ENCODE measurements around the gene SMOC1. TPM values are rescaled to one million over a fixed set of nuclear protein-coding genes. Genes with fewer than 3 reads are reported as not detected.

SMOC1 gene
- total RNA-seq, 1 donor from 2014 or later: 0.49 TPM

DNA sequence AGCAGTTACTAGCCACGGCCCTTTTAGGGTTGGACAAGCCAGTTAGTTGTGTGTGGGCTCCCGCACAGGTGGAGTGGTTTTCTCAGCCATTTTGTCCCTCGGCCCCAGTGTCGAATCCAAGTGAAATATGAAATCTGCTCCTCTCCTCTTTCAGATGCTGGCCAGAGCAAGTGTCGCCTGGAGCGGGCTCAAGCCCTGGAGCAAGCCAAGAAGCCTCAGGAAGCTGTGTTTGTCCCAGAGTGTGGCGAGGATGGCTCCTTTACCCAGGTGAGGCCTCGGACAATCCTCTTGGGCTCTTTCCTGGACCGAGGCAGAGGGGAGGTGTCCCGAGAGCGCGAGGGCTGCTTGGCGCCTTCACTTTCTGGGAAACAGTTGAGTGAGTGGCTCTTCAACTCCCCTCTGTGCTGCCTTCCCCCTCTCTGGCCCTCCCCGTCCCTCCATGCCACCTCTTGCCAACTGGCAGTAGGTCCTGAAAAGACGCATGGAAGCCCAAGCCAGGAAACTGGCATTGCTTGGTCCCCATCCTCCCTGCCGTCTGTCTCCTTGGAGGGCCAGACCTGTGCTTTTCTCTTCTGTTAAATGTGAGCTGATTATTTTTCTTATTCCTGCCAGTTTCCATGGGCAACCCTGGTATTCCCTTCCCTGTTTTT is 74.2 kb downstream of the SMOC1 start:
- peaks cover 2% of the 10 kb centered on the region for H3K27me3 Mint-ChIP-seq (ENCODE audit: unreplicated experiment)
- no peak overlapping the region for H3K4me3 Mint-ChIP-seq (ENCODE audit: unreplicated experiment)
- no peak overlapping the region for H3K27ac Mint-ChIP-seq (ENCODE audit: unreplicated experiment)
- no peak for DNase-seq
- TF ChIP-seq CTCF (IDR thresholded peaks at IDR 0.05; ENCODE audit: partially characterized antibody, unreplicated experiment): no peak
- H3K36me3 Mint-ChIP-seq (ENCODE audit: unreplicated experiment): no peaks in the 10 kb centered on the region
- no peaks in the 10 kb centered on the region for H3K4me1 Mint-ChIP-seq (ENCODE audit: low read depth, unreplicated experiment)
- no peaks in the 10 kb centered on the region for H3K9me3 Mint-ChIP-seq (ENCODE audit: unreplicated experiment)

DNA sequence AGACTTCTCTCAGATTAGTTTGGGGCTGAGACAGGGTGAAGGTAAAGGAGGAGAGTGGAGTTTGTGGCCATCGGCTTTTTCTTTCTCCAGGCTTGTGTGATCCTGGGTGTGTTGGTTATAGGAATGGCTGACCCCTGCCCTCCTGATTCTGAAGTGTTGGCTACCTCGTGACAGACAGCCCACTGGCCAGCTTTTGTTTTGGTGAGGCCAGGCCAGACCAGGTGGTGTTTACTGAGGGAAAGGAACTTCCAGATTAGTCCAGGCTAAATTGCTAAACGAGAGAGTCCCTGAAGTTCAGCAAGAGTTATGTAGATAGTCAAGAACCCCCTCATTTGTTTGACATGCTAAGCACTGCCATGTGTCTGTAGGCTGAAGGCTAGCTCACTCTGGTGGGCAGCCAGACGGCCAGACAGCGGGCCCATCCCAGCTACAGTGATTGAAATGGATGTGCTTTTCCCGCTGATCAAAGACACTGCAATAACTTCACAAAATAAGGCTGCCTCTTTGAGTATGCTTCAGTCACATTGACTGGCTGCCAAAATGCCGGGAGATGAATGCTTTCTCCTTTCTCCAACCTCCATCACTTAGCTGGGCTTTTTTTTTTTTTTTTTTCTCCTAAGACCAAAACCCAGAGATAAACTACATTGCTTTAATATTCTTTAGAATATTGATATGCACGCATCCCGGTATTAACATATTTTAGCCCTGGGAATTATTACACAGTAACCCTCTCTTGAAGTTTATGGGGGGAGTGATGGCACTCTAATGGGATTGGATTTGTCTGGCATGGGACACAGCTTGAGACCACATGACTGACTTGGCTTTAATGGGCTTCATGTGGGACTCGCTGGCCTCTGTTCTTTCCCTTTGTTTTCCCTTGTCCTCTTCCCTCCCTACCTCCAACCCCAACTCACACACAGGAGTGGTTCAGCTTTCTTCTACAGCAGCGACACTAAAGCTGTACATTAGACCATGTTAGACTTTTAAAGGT is 76.9 kb downstream of the SMOC1 start:
- no peak for TF ChIP-seq CTCF (IDR thresholded peaks at IDR 0.05; ENCODE audit: partially characterized antibody, unreplicated experiment)
- Mint-ChIP-seq H3K9me3 (ENCODE audit: unreplicated experiment) (no peaks in the 10 kb centered on the region), H3K27me3 (ENCODE audit: unreplicated experiment) (peaks cover 2% of the 10 kb centered on the region), H3K36me3 (ENCODE audit: unreplicated experiment) (no peaks in the 10 kb centered on the region), H3K27ac (ENCODE audit: unreplicated experiment) (no peak overlapping the region), H3K4me3 (ENCODE audit: unreplicated experiment) (no peak overlapping the region), H3K4me1 (ENCODE audit: low read depth, unreplicated experiment) (no peaks in the 10 kb centered on the region)
- DNase-seq: no peak

DNA sequence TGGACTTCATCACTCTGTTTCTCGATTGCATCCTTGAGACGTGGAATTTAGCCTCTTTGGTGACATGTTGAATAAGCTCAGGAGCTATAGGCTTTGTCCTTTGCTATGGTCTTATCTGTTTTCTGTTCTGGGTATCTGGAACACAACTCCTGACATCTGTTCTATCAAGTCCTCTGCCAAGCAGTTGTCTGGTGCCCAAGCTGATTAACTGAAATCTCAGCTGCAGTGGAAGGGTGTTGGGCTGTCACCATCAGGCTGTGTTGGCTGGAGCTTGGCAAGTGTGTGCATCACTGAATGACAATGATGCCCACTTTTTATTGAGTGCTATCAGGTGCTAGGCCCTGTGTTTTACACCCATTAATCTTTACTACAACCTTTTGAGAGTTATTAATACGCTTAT is 77.8 kb downstream of the SMOC1 start:
- TF ChIP-seq CTCF (IDR thresholded peaks at IDR 0.05; ENCODE audit: partially characterized antibody, unreplicated experiment): no peak
- H3K4me1 Mint-ChIP-seq (ENCODE audit: low read depth, unreplicated experiment): no peaks in the 10 kb centered on the region
- peaks cover 2% of the 10 kb centered on the region for H3K27me3 Mint-ChIP-seq (ENCODE audit: unreplicated experiment)
- no peaks in the 10 kb centered on the region for H3K36me3 Mint-ChIP-seq (ENCODE audit: unreplicated experiment)
- no peaks in the 10 kb centered on the region for H3K9me3 Mint-ChIP-seq (ENCODE audit: unreplicated experiment)
- H3K4me3 Mint-ChIP-seq (ENCODE audit: unreplicated experiment): no peak overlapping the region
- no peak overlapping the region for H3K27ac Mint-ChIP-seq (ENCODE audit: unreplicated experiment)
- no peak for DNase-seq

DNA sequence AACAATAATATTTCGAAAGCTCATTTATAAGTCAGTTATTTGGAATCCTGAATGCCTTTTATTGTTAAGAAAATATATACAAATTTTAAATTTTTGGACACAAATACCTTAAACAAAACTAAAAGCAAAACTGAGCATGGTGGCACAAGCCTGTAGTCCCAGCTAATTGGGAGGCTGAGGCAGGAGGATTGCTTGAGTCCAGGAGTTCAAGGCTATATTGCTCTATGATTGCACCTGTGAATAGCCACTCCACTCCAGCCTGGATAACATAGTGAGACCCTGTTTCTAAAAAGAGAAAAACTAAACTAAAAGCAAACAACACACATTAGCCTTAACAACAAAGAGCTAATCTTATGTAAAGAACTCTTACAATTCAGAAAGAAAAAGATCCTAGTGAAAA is 78.8 kb downstream of the SMOC1 start:
- Mint-ChIP-seq H3K27me3 (ENCODE audit: unreplicated experiment) (peaks cover 3% of the 10 kb centered on the region), H3K27ac (ENCODE audit: unreplicated experiment) (no peak overlapping the region), H3K36me3 (ENCODE audit: unreplicated experiment) (no peaks in the 10 kb centered on the region), H3K4me1 (ENCODE audit: low read depth, unreplicated experiment) (no peaks in the 10 kb centered on the region), H3K9me3 (ENCODE audit: unreplicated experiment) (no peaks in the 10 kb centered on the region), H3K4me3 (ENCODE audit: unreplicated experiment) (no peak overlapping the region)
- no peak for DNase-seq
- no peak for TF ChIP-seq CTCF (IDR thresholded peaks at IDR 0.05; ENCODE audit: partially characterized antibody, unreplicated experiment)

- no peak for DNase-seq
- Mint-ChIP-seq H3K27ac (ENCODE audit: unreplicated experiment) (no peak overlapping the region), H3K9me3 (ENCODE audit: unreplicated experiment) (no peaks in the 10 kb centered on the region), H3K27me3 (ENCODE audit: unreplicated experiment) (peaks cover 5% of the 10 kb centered on the region), H3K4me3 (ENCODE audit: unreplicated experiment) (no peak overlapping the region), H3K36me3 (ENCODE audit: unreplicated experiment) (no peaks in the 10 kb centered on the region), H3K4me1 (ENCODE audit: low read depth, unreplicated experiment) (no peaks in the 10 kb centered on the region)
- TF ChIP-seq CTCF (IDR thresholded peaks at IDR 0.05; ENCODE audit: partially characterized antibody, unreplicated experiment): no peak
Observed at GRCh38 chr14:69959136-69959535, 79.9 kb downstream of the SMOC1 start.
